Measurements from ENCODE around the gene TIRAP. TPM values are rescaled to one million over a fixed set of nuclear protein-coding genes. Genes with fewer than 3 reads are reported as not detected.

TIRAP gene
- total RNA-seq, 4 donors from 2014 or later = 6.6 to 18.1 (median 13.5) TPM

GRCh38 chr11:126329644-126330211, 46.8 kb downstream of the TIRAP start:
- H3K27me3 ChIP-seq = no peaks in the 10 kb centered on the region
- peaks cover 0 to 23% of the 10 kb centered on the region in 2 donors for H3K36me3 ChIP-seq
- TF ChIP-seq EP300 (IDR thresholded peaks at IDR 0.05) = no peak
- TF ChIP-seq POLR2AphosphoS5 (IDR thresholded peaks at IDR 0.05) = no peak
- no peak for TF ChIP-seq POLR2A (IDR thresholded peaks at IDR 0.05)
- no peak for TF ChIP-seq CTCF (IDR thresholded peaks at IDR 0.05)
- no peaks in the 10 kb centered on the region for H3K9me3 ChIP-seq
- H3K4me3 ChIP-seq = no peak overlapping the region
- 87 to 100% methylated on average over 1 to 11 of the region's 11 CpGs for WGBS, 2 donors (ENCODE audit: low coverage in 1 of 2)
- peaks cover 0 to 20% (median 3%) of the 10 kb centered on the region in 3 donors for H3K4me1 ChIP-seq
- no peak for ATAC-seq
- no peak overlapping the region for H3K27ac ChIP-seq

GRCh38 chr11:126331286-126331685, 48.4 kb downstream of the TIRAP start:
- no peak overlapping the region for H3K4me3 ChIP-seq
- no peaks in the 10 kb centered on the region for H3K9me3 ChIP-seq
- no peaks in the 10 kb centered on the region for H3K27me3 ChIP-seq
- H3K27ac ChIP-seq = no peak overlapping the region
- H3K4me1 ChIP-seq = peaks cover 0 to 28% (median 3%) of the 10 kb centered on the region in 3 donors
- WGBS, 2 donors (ENCODE audit: low coverage in 1 of 2) = no CpG with 5 or more reads among the region's 13 CpGs
- no peak for ATAC-seq
- no peak for TF ChIP-seq CTCF (IDR thresholded peaks at IDR 0.05)
- TF ChIP-seq POLR2A (IDR thresholded peaks at IDR 0.05) = no peak
- TF ChIP-seq EP300 (IDR thresholded peaks at IDR 0.05) = no peak
- no peak for TF ChIP-seq POLR2AphosphoS5 (IDR thresholded peaks at IDR 0.05)
- H3K36me3 ChIP-seq = peaks cover 0 to 32% of the 10 kb centered on the region in 2 donors

- TF ChIP-seq CTCF (IDR thresholded peaks at IDR 0.05) (no peak), POLR2AphosphoS5 (IDR thresholded peaks at IDR 0.05) (no peak), EP300 (IDR thresholded peaks at IDR 0.05) (no peak), POLR2A (IDR thresholded peaks at IDR 0.05) (no peak)
- H3K27ac ChIP-seq = peak overlapping the region in 2 of 4 donors; percentile 16 to 29
- WGBS, 2 donors (ENCODE audit: low coverage in 1 of 2) = 21 to 60% methylated on average over 1 to 2 of the region's 5 CpGs
Measured at GRCh38 chr11:126332221-126332711, 49.4 kb downstream of the TIRAP start.

GRCh38 chr11:126333142-126333541, 50.2 kb downstream of the TIRAP start:
- Histone ChIP-seq H3K9me3 (no peaks in the 10 kb centered on the region), H3K27ac (no peak overlapping the region), H3K4me1 (peaks cover 0 to 31% (median 3%) of the 10 kb centered on the region in 3 donors), H3K27me3 (no peaks in the 10 kb centered on the region), H3K36me3 (peaks cover 0 to 32% of the 10 kb centered on the region in 2 donors), H3K4me3 (no peak overlapping the region)
- ATAC-seq = no peak
- TF ChIP-seq POLR2AphosphoS5 (IDR thresholded peaks at IDR 0.05) (no peak), POLR2A (IDR thresholded peaks at IDR 0.05) (no peak), EP300 (IDR thresholded peaks at IDR 0.05) (no peak), CTCF (IDR thresholded peaks at IDR 0.05) (no peak)
- 90 to 91% methylated on average over 2 to 4 of the region's 7 CpGs for WGBS, 2 donors (ENCODE audit: low coverage in 1 of 2)

More at GRCh38 chr11:126332221-126332711, 49.4 kb downstream of the TIRAP start:
- Histone ChIP-seq H3K36me3 (peaks cover 0 to 32% of the 10 kb centered on the region in 2 donors), H3K4me3 (no peak overlapping the region), H3K4me1 (peaks cover 0 to 28% (median 3%) of the 10 kb centered on the region in 3 donors), H3K27me3 (no peaks in the 10 kb centered on the region), H3K9me3 (no peaks in the 10 kb centered on the region)
- peak; percentile 79 for ATAC-seq

All from gastroesophageal sphincter (tissue), 4 donors.